Measurements from ENCODE around the gene SLC6A12. TPM values are rescaled to one million over a fixed set of nuclear protein-coding genes. Genes with fewer than 3 reads are reported as not detected.

The SLC6A12 gene
- total RNA-seq, 2 experiments from 2014 or later = not detected

GRCh38 chr12:243381-243780 lies 29.4 kb upstream of the SLC6A12 start:
- peaks cover 6 to 9% of the 10 kb centered on the region in 2 experiments for H3K9me3 ChIP-seq (ENCODE audit: control insufficient read depth in 1 of 2, insufficient read depth in 1 of 2, low read length in 2 of 2)
- Mint-ChIP-seq H3K9me3 (peaks cover 2% of the 10 kb centered on the region), H3K36me3 (ENCODE audit: low read depth) (peaks cover 4% of the 10 kb centered on the region), H3K27ac (no peak overlapping the region), H3K4me1 (ENCODE audit: low read depth) (no peaks in the 10 kb centered on the region), H3K4me3 (no peak overlapping the region), H3K27me3 (peaks cover 32% of the 10 kb centered on the region)
- intact Hi-C loops (cut with DNase I, micrococcal nuclease) = no loop called here
- H3K27me3 ChIP-seq (ENCODE audit: control insufficient read depth in 1 of 2, insufficient read depth in 2 of 2, low read length in 2 of 2) = peaks cover 0 to 11% of the 10 kb centered on the region in 2 experiments
- no peak overlapping the region for H3K27ac ChIP-seq (ENCODE audit: low read depth in 1 of 2, low read length in 2 of 2)
- H3K4me1 ChIP-seq (ENCODE audit: insufficient read depth, low read length) = no peaks in the 10 kb centered on the region
- H3K36me3 ChIP-seq (ENCODE audit: insufficient read depth, low read length) = no peaks in the 10 kb centered on the region
- no peak for DNase-seq
- POLR2A ChIA-PET = no interaction called here
- TF ChIP-seq CTCF (IDR thresholded peaks at IDR 0.05) = no peak
- CTCF ChIA-PET = no interaction called here
- H3K4me3 ChIP-seq (ENCODE audit: low read length) = no peak overlapping the region
- no peak for ATAC-seq (ENCODE audit: poor library complexity)

- TF ChIP-seq CTCF (IDR thresholded peaks at IDR 0.05) = no peak
- intact Hi-C loops (cut with DNase I, micrococcal nuclease) = no loop called here
- no peak overlapping the region for H3K4me3 ChIP-seq (ENCODE audit: low read length)
- Mint-ChIP-seq H3K27me3 (peaks cover 37% of the 10 kb centered on the region), H3K36me3 (ENCODE audit: low read depth) (peaks cover 4% of the 10 kb centered on the region), H3K9me3 (no peaks in the 10 kb centered on the region), H3K4me3 (no peak overlapping the region), H3K27ac (no peak overlapping the region), H3K4me1 (ENCODE audit: low read depth) (no peaks in the 10 kb centered on the region)
- DNase-seq = no peak
- H3K27ac ChIP-seq (ENCODE audit: low read depth in 1 of 2, low read length in 2 of 2) = no peak overlapping the region
- H3K4me1 ChIP-seq (ENCODE audit: insufficient read depth, low read length) = no peaks in the 10 kb centered on the region
- CTCF ChIA-PET = no interaction called here
- no peaks in the 10 kb centered on the region for H3K36me3 ChIP-seq (ENCODE audit: insufficient read depth, low read length)
- POLR2A ChIA-PET = no interaction called here
- no peak for ATAC-seq (ENCODE audit: poor library complexity)
- peaks cover 0 to 14% of the 10 kb centered on the region in 2 experiments for H3K27me3 ChIP-seq (ENCODE audit: control insufficient read depth in 1 of 2, insufficient read depth in 2 of 2, low read length in 2 of 2)
- H3K9me3 ChIP-seq (ENCODE audit: control insufficient read depth in 1 of 2, insufficient read depth in 1 of 2, low read length in 2 of 2) = peaks cover 6 to 7% of the 10 kb centered on the region in 2 experiments
These were observed 28.5 kb upstream of the SLC6A12 start for GRCh38 chr12:242496-242895.

DNA sequence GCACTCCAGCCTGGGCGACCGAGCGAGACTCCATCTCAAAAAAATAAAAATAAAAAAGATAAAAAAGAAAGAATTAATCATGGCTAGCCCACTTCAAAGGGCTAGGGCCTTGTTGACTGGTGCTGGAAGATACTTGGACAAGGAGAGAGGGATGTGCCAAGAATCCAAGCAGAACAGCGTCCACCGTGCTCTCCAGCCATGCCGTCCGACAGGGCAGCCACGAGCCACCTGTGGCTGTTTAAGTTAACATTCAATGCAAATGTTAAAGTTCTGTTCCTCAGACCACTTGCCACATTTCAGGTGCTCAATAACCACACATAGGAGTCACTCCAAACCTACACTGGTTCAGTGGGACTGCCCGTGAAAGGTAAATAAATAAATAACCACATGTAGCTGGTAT lies 27.3 kb upstream of the SLC6A12 start:
- H3K4me1 ChIP-seq (ENCODE audit: insufficient read depth, low read length) = no peaks in the 10 kb centered on the region
- CTCF ChIA-PET = no interaction called here
- H3K4me3 ChIP-seq (ENCODE audit: low read length) = no peak overlapping the region
- Mint-ChIP-seq H3K36me3 (ENCODE audit: low read depth) (peaks cover 4% of the 10 kb centered on the region), H3K9me3 (peaks cover 3% of the 10 kb centered on the region), H3K27ac (no peak overlapping the region), H3K4me1 (ENCODE audit: low read depth) (no peaks in the 10 kb centered on the region), H3K27me3 (peaks cover 37% of the 10 kb centered on the region), H3K4me3 (no peak overlapping the region)
- H3K27me3 ChIP-seq (ENCODE audit: control insufficient read depth in 1 of 2, insufficient read depth in 2 of 2, low read length in 2 of 2) = peaks cover 0 to 15% of the 10 kb centered on the region in 2 experiments
- intact Hi-C loops (cut with DNase I, micrococcal nuclease) = no loop called here
- DNase-seq (no peak), ATAC-seq (ENCODE audit: poor library complexity) (no peak)
- no peak overlapping the region for H3K27ac ChIP-seq (ENCODE audit: low read depth in 1 of 2, low read length in 2 of 2)
- no peak for TF ChIP-seq CTCF (IDR thresholded peaks at IDR 0.05)
- H3K36me3 ChIP-seq (ENCODE audit: insufficient read depth, low read length) = no peaks in the 10 kb centered on the region
- POLR2A ChIA-PET = no interaction called here
- peaks cover 4 to 19% of the 10 kb centered on the region in 2 experiments for H3K9me3 ChIP-seq (ENCODE audit: control insufficient read depth in 1 of 2, insufficient read depth in 1 of 2, low read length in 2 of 2)
